GM13977 (cell line): ENCODE results near the gene FBXW8.

Experiments used
- DNase-seq: peaks from one replicate; pipeline ENCODE4 v3.0.0; 2012; ENCODE audit warnings: low spot score
- CTCF ChIP-seq: IDR thresholded peaks from 2 replicates; pipeline ENCODE4 v1.5.1; 2012; ENCODE audit warnings: mild to moderate bottlenecking, control low read depth; ENCODE audit not compliant: insufficient read depth; ENCODE audit errors: extremely low read depth, missing control alignments
- in situ Hi-C: fragments of 300-500 bp; cut with MboI; formaldehyde crosslinking; loops from one replicate; pipeline ENCODE4 v1.12.0; 2022; ENCODE audit warnings: low sequenced_read_pairs, low pct_unique_long_range_greater_than_20kb, mixed read lengths, inconsistent platforms; ENCODE audit not compliant: unreplicated experiment

FBXW8 gene

GRCh38 chr12:117045160-117046010 is 134.6 kb downstream of the FBXW8 start:
- TF ChIP-seq CTCF, result no peak
- in situ Hi-C loops, result no loop called here
- DNase-seq, result no peak

- DNase-seq, result no peak
- no peak for TF ChIP-seq CTCF
- in situ Hi-C loops, result no loop called here
Measured at GRCh38 chr12:117046011-117046369, 135.2 kb downstream of the FBXW8 start.

GRCh38 chr12:117046425-117046824 is 135.7 kb downstream of the FBXW8 start:
- in situ Hi-C loops, result no loop called here
- no peak for DNase-seq
- TF ChIP-seq CTCF, result no peak

- TF ChIP-seq CTCF, result no peak
- no peak for DNase-seq
- in situ Hi-C loops, result no loop called here
Measured at GRCh38 chr12:117046861-117047530, 136.2 kb downstream of the FBXW8 start.

- in situ Hi-C loops, result no loop called here
- DNase-seq, result no peak
- no peak for TF ChIP-seq CTCF
Measured at GRCh38 chr12:117047810-117048584, 137.2 kb downstream of the FBXW8 start.

- TF ChIP-seq CTCF, result no peak
- in situ Hi-C loops, result no loop called here
- no peak for DNase-seq
Measured at GRCh38 chr12:117048585-117048904, 137.8 kb downstream of the FBXW8 start.
